SK-N-SH (cell line): ENCODE results near the gene FRZB. TPM values are rescaled to one million over a fixed set of nuclear protein-coding genes. Genes with fewer than 3 reads are reported as not detected.

Experiments
- CTCF ChIA-PET: fragments of 300-600, 350-600 bp; formaldehyde crosslinking; extraction: SDS; loops from one replicate; lab custom pipeline; 2021; lab: Yijun Ruan, JAX
- POLR2A ChIA-PET: fragments of 350-600 bp; sonication (Branson Sonifier 250); formaldehyde crosslinking; extraction: SDS; loops from one replicate; lab custom pipeline; 2020; ENCODE audit warnings: antibody characterized with exemption, inconsistent platforms; lab: Yijun Ruan, JAX
- DNase-seq: peaks from one replicate; pipeline ENCODE4 v3.0.0; 2012
- H2AFZ ChIP-seq: fragments of 200-600 bp; sonication (generic); 2 replicates; pipeline ENCODE4 v1.8.1; 2016; ENCODE audit warnings: antibody characterized with exemption, mild to moderate bottlenecking, low read depth
- H3F3A ChIP-seq: fragments of 200-600 bp; sonication (generic); replicated peaks from 2 replicates; pipeline ENCODE3; 2016; ENCODE audit warnings: antibody characterized with exemption, mild to moderate bottlenecking; ENCODE audit not compliant: insufficient read depth
- H3K27ac ChIP-seq, 2 experiments: fragments of 200-500 bp in 1 of 2; fragments of 200-600 bp in 1 of 2; sonication (Bioruptor generic) in 1 of 2; sonication (generic), shearing (Covaris generic) in 1 of 2; 2 replicates each; pipeline versions ENCODE4 v1.5.1 to v1.6.1; 2014 to 2016; ENCODE audit warnings: low read depth in 2 of 2, inconsistent platforms in 1 of 2, low read length in 1 of 2, mild to moderate bottlenecking in 1 of 2, mixed read lengths in 1 of 2
- H3K27me3 ChIP-seq: fragments of 200-600 bp; sonication (generic), shearing (Covaris generic); 2 replicates; pipeline ENCODE4 v1.6.1; 2016; ENCODE audit warnings: mixed run types; ENCODE audit not compliant: insufficient read depth
- H3K36me3 ChIP-seq, 2 experiments: fragments of 200-500 bp in 1 of 2; fragments of 200-600 bp in 1 of 2; sonication (Bioruptor generic) in 1 of 2; sonication (generic) in 1 of 2; replicated peaks in 1 of 2; 2 replicates each; pipeline versions ENCODE3 to v1.5.1; 2014 to 2016; ENCODE audit warnings: low read length in 1 of 2, mild to moderate bottlenecking in 1 of 2; ENCODE audit not compliant: insufficient read depth in 2 of 2, control insufficient read depth in 1 of 2
- H3K4me1 ChIP-seq, 2 experiments: fragments of 200-500 bp in 1 of 2; fragments of 200-600 bp in 1 of 2; sonication (Bioruptor generic) in 1 of 2; sonication (generic), shearing (Covaris generic) in 1 of 2; 2 replicates each; pipeline versions ENCODE4 v1.5.1 to v1.6.1; 2014 to 2016; ENCODE audit warnings: low read depth in 1 of 2, low read length in 1 of 2, mixed run types in 1 of 2; ENCODE audit not compliant: insufficient read depth in 2 of 2, control insufficient read depth in 1 of 2
- H3K4me2 ChIP-seq: fragments of 200-600 bp; sonication (generic), shearing (Covaris generic); 2 replicates; pipeline ENCODE4 v1.6.1; 2017; ENCODE audit warnings: mixed run types
- H3K4me3 ChIP-seq, 2 experiments: fragments of 200-500 bp in 1 of 2; fragments of 200-600 bp in 1 of 2; sonication (Bioruptor generic) in 1 of 2; sonication (generic), shearing (Covaris generic) in 1 of 2; 2 replicates each; pipeline versions ENCODE4 v1.5.1 to v1.8.1; 2014 to 2016; ENCODE audit warnings: low read depth in 2 of 2, inconsistent platforms in 1 of 2, low read length in 1 of 2, mild to moderate bottlenecking in 1 of 2, mixed read lengths in 1 of 2, moderate library complexity in 1 of 2
- H3K79me2 ChIP-seq: fragments of 200-600 bp; sonication (generic); 2 replicates; pipeline ENCODE4 v1.8.1; 2017; ENCODE audit warnings: mild to moderate bottlenecking; ENCODE audit not compliant: insufficient read depth
- H3K9ac ChIP-seq: fragments of 200-600 bp; sonication (generic); 2 replicates; pipeline ENCODE4 v1.6.1; 2017; ENCODE audit warnings: mixed run types
- H3K9me2 ChIP-seq: fragments of 200-600 bp; sonication (generic); 2 replicates; pipeline ENCODE4 v1.6.1; 2017; ENCODE audit warnings: mixed run types
- H3K9me3 ChIP-seq: fragments of 200-600 bp; sonication (generic); 2 replicates; pipeline ENCODE4 v1.6.1; 2017; ENCODE audit warnings: mixed run types, mild to moderate bottlenecking, moderate library complexity
- H4K20me1 ChIP-seq: fragments of 200-600 bp; sonication (generic); 2 replicates; pipeline ENCODE4 v1.6.1; 2017; ENCODE audit warnings: mild to moderate bottlenecking, mixed run types; ENCODE audit not compliant: insufficient read depth
- CHD2 ChIP-seq: fragments of 150-350 bp; IDR thresholded peaks from 2 replicates; pipeline ENCODE4 v1.6.1; 2018; ENCODE audit warnings: low read length; ENCODE audit not compliant: partially characterized antibody
- CTCF ChIP-seq: fragments of 200-600 bp; sonication (generic); IDR thresholded peaks from 2 replicates; pipeline ENCODE4 v1.6.1; 2017; ENCODE audit warnings: antibody characterized with exemption, mild to moderate bottlenecking, moderate library complexity
- ELF1 ChIP-seq: IDR thresholded peaks from 2 replicates; pipeline ENCODE4 v1.4.0; 2012
- EP300 ChIP-seq, 2 experiments: IDR thresholded peaks; 2 replicates each; pipeline versions ENCODE4 v1.4.0 to v1.6.1; 2012; ENCODE audit warnings: borderline replicate concordance in 1 of 2, low read depth in 1 of 2, low read length in 1 of 2
- FOSL2 ChIP-seq: IDR thresholded peaks from 2 replicates; pipeline ENCODE4 v1.4.0; 2012; ENCODE audit warnings: low read depth, mild to moderate bottlenecking, moderate library complexity, borderline replicate concordance
- FOXM1 ChIP-seq: IDR thresholded peaks from 2 replicates; pipeline ENCODE4 v1.4.0; 2012; ENCODE audit warnings: low read depth, mild to moderate bottlenecking
- MAX ChIP-seq: IDR thresholded peaks from 2 replicates; pipeline ENCODE4 v1.4.0; 2012; ENCODE audit warnings: low read depth
- MXI1 ChIP-seq: IDR thresholded peaks from 2 replicates; pipeline ENCODE4 v1.6.1; 2012; ENCODE audit warnings: mild to moderate bottlenecking, low read depth, low read length, improper control_type of control experiment
- NFIC ChIP-seq: IDR thresholded peaks from 2 replicates; pipeline ENCODE4 v1.4.0; 2012; ENCODE audit warnings: borderline replicate concordance
- NRF1 ChIP-seq: IDR thresholded peaks from 2 replicates; pipeline ENCODE4 v1.6.1; 2012; ENCODE audit warnings: low read depth, mild to moderate bottlenecking, low read length
- POLR2AphosphoS5 ChIP-seq: IDR thresholded peaks from 2 replicates; pipeline ENCODE4 v1.6.1; 2012; ENCODE audit warnings: low read depth, low read length
- RFX5 ChIP-seq: IDR thresholded peaks from 2 replicates; pipeline ENCODE4 v1.6.1; 2012; ENCODE audit warnings: mild to moderate bottlenecking, improper control_type of control experiment, low read length
- RXRA ChIP-seq: IDR thresholded peaks from 2 replicates; pipeline ENCODE4 v1.4.0; 2012; ENCODE audit warnings: low read depth, mild to moderate bottlenecking, borderline replicate concordance
- SMC3 ChIP-seq: IDR thresholded peaks from 2 replicates; pipeline ENCODE4 v1.6.1; 2012; ENCODE audit warnings: low read depth, low read length, improper control_type of control experiment
- TAF1 ChIP-seq: IDR thresholded peaks from 2 replicates; pipeline ENCODE4 v1.6.1; 2012; ENCODE audit warnings: low read depth, mild to moderate bottlenecking, low read length, moderate library complexity, borderline replicate concordance
- TEAD4 ChIP-seq: IDR thresholded peaks from 2 replicates; pipeline ENCODE4 v1.4.0; 2012; ENCODE audit warnings: mild to moderate bottlenecking, borderline replicate concordance; ENCODE audit not compliant: insufficient read depth
- USF2 ChIP-seq: fragments of 150-350 bp; IDR thresholded peaks from 2 replicates; pipeline ENCODE4 v1.6.1; 2017; ENCODE audit warnings: antibody characterized with exemption, low read length, low read depth, borderline replicate concordance
- WGBS: methylation state at CpG from one replicate; pipeline ENCODE4 v1.1.6; 2017; ENCODE audit warnings: low lambda C conversion rate; 5-methylcytosine and 5-hydroxymethylcytosine counted together
- polyA plus RNA-seq, 3 experiments: library from polyadenylated mRNA; depleted of rRNA; stranded (reverse); fragments of >200 nt; gene quantifications; 2 replicates each; pipeline ENCODE4 v1.2.3, GENCODE V29; 2012

Gene FRZB
- polyA plus RNA-seq, 1 of the 3 experiments (the other 2 are of a cell fraction): 3.5 TPM

GRCh38 chr2:182817558-182817957 is 48.9 kb downstream of the FRZB start:
- Histone ChIP-seq H3K4me2 (no peak overlapping the region), H3K36me3 (no peaks in the 10 kb centered on the region), H3K27me3 (no peaks in the 10 kb centered on the region), H3K9me2 (no peaks in the 10 kb centered on the region), H3F3A (no peaks in the 10 kb centered on the region), H3K27ac (peak overlapping the region in 1 of 2 experiments; percentile 36; a peak in 1 of 4 replicates), H3K4me3 (no peak overlapping the region), H3K9me3 (no peaks in the 10 kb centered on the region), H4K20me1 (no peaks in the 10 kb centered on the region)
- CTCF ChIA-PET: interaction anchor here (0.9 to 3.3 kb wide), 5 partner anchors 14 to 33 kb away, joined by 3 to 15 read pairs (median 4); no protein-coding TSS in a partner anchor
- DNase-seq: no peak
- POLR2A ChIA-PET: interaction anchor here (1.1 kb wide), 1 partner anchor 8 kb away, joined by 3 read pairs; no protein-coding TSS in a partner anchor
- no peak for TF ChIP-seq RXRA
- TF ChIP-seq ELF1: no peak
- no peak for TF ChIP-seq NFIC
- no peak for TF ChIP-seq CTCF
- TF ChIP-seq CHD2: no peak
- no peak for TF ChIP-seq USF2
- TF ChIP-seq RFX5: no peak
- TF ChIP-seq POLR2AphosphoS5: no peak
- no peak for TF ChIP-seq TAF1
- no peak for TF ChIP-seq MXI1
- no peak for TF ChIP-seq EP300 (IDR thresholded peaks at IDR 0.05; ENCODE audit: borderline replicate concordance in 1 of 2, low read depth in 1 of 2, low read length in 1 of 2)
- no peak for TF ChIP-seq NRF1
- TF ChIP-seq FOSL2: no peak
- TF ChIP-seq FOXM1: no peak
- no peak for TF ChIP-seq SMC3
- TF ChIP-seq MAX: no peak
- TF ChIP-seq TEAD4: no peak
- TF ChIP-seq, all 33 proteins: peak for 0
- 0 out of 2 replicates have a peak overlapping the region, but pooled peaks have one; percentile 17 for H2AFZ ChIP-seq
- H3K4me1 ChIP-seq: peaks cover 2 to 7% of the 10 kb centered on the region in 2 experiments; a peak in 3 of 4 replicates
- WGBS: 76% methylated on average over 2 of the region's 2 CpGs
- H3K79me2 ChIP-seq: no peaks in the 10 kb centered on the region
- H3K9ac ChIP-seq: no peak overlapping the region
